ENCODE measurements around the gene CELA2B.
"Not testable (repeated sequence)": the region's sequence is repeated elsewhere in the genome, so short reads cannot be mapped to it uniquely, and the experiment has no call there.

CELA2B gene

GRCh38 chr1:15509586-15509985 is 33.7 kb downstream of the CELA2B start:
- no peak for TF ChIP-seq CTCF (IDR thresholded peaks at IDR 0.05; ENCODE audit: control insufficient read depth, extremely low read depth, insufficient read depth)
- no peak for DNase-seq (ENCODE audit: low read depth)
- H3K4me3 ChIP-seq (ENCODE audit: low read depth, low read length): no peak overlapping the region

- H3K4me3 ChIP-seq (ENCODE audit: low read depth, low read length): no peak overlapping the region
- no peak for DNase-seq (ENCODE audit: low read depth)
- TF ChIP-seq CTCF (IDR thresholded peaks at IDR 0.05; ENCODE audit: control insufficient read depth, extremely low read depth, insufficient read depth): no peak
Measured at GRCh38 chr1:15510611-15511405, 34.9 kb downstream of the CELA2B start.

GRCh38 chr1:15513192-15513591 is 37.3 kb downstream of the CELA2B start:
- TF ChIP-seq CTCF (IDR thresholded peaks at IDR 0.05; ENCODE audit: control insufficient read depth, extremely low read depth, insufficient read depth): no peak
- DNase-seq (ENCODE audit: low read depth): no peak
- H3K4me3 ChIP-seq (ENCODE audit: low read depth, low read length): no peak overlapping the region

- no peak for DNase-seq (ENCODE audit: low read depth)
- no peak overlapping the region for H3K4me3 ChIP-seq (ENCODE audit: low read depth, low read length)
- TF ChIP-seq CTCF (IDR thresholded peaks at IDR 0.05; ENCODE audit: control insufficient read depth, extremely low read depth, insufficient read depth): no peak
Measured at GRCh38 chr1:15513919-15514318, 38.0 kb downstream of the CELA2B start.

GRCh38 chr1:15514557-15514956 is 38.7 kb downstream of the CELA2B start:
- not testable (repeated sequence) for H3K4me3 ChIP-seq (ENCODE audit: low read depth, low read length); DNase-seq (ENCODE audit: low read depth)

GRCh38 chr1:15515022-15515663 is 39.2 kb downstream of the CELA2B start:
- TF ChIP-seq CTCF (IDR thresholded peaks at IDR 0.05; ENCODE audit: control insufficient read depth, extremely low read depth, insufficient read depth): no peak
- no peak overlapping the region for H3K4me3 ChIP-seq (ENCODE audit: low read depth, low read length)
- DNase-seq (ENCODE audit: low read depth): no peak

- no peak for DNase-seq (ENCODE audit: low read depth)
- H3K4me3 ChIP-seq (ENCODE audit: low read depth, low read length): no peak overlapping the region
- no peak for TF ChIP-seq CTCF (IDR thresholded peaks at IDR 0.05; ENCODE audit: control insufficient read depth, extremely low read depth, insufficient read depth)
Measured at GRCh38 chr1:15519625-15520024, 43.7 kb downstream of the CELA2B start.

GRCh38 chr1:15521206-15521906 is 45.5 kb downstream of the CELA2B start:
- not testable (repeated sequence) for H3K4me3 ChIP-seq (ENCODE audit: low read depth, low read length); DNase-seq (ENCODE audit: low read depth)

All from LNCaP clone FGC (cell line).